ENCODE measurements around the gene PRKD1.
"Not testable (repeated sequence)": the region's sequence is repeated elsewhere in the genome, so short reads cannot be mapped to it uniquely, and the experiment has no call there.

DNA sequence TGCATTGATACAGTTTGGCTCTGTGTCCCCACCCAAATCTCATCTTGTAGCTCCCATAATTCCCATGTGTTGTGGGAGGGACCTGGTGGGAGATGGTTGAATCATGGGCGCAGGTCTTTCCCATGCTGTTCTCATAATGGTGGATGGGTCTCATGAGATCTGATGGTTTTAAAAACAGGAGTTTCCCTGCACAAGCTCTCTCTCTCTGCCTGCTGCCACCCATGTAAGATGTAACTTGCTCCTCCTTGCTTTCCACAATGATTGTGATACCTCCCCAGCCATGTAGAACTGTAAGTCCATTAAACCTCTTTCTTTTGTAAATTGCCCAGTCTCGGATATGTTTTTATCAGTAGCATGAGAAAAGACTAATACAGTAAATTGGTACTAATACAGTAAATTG is 74.0 kb downstream of the PRKD1 start:
- TF ChIP-seq YY1 (IDR thresholded peaks at IDR 0.05; ENCODE audit: insufficient read depth, insufficient read length); ZNF274 (IDR thresholded peaks at IDR 0.05; ENCODE audit: low read depth, low read length): not testable (repeated sequence)
